ENCODE results near the gene G6PC2.

DNA sequence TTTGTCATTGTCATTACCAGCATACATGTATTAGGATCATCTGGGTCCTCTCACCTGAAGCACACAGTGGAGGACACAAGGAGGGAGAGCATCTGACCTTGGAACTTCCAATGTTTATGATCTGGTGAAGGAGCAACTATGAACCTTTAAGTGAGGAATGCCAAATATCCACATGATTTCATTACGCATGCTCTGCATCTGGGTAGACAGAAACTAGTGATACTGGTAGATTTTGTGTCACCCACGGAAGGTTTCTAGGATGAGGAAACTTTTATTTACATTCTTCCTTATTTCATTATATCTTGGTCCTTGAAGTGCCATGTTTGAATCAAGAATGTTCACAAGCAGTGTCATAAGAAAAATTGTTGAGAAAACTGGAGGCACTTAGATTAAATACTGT lies 42.9 kb upstream of the G6PC2 start:
- TF ChIP-seq CTCF (conservative IDR thresholded peaks at IDR 0.05; ENCODE audit: low read depth, low read length) (no peak), EZH2 (IDR thresholded peaks at IDR 0.05; ENCODE audit: low read length, unreplicated experiment) (no peak), EZH2phosphoT487 (IDR thresholded peaks at IDR 0.05; ENCODE audit: borderline replicate concordance, low read length) (no peak)

All from PC-3 (cell line).